Effector CD4-positive, alpha-beta T cell (primary cell): ENCODE data around the gene GFRA4.
"Not testable (repeated sequence)": the region's sequence is repeated elsewhere in the genome, so short reads cannot be mapped to it uniquely, and the experiment has no call there.

Experiments used
- DNase-seq: peaks from one replicate; pipeline ENCODE4 v3.0.0-alpha.2; 2020

Gene GFRA4

GRCh38 chr20:3652676-3653596, 10.3 kb downstream of the GFRA4 start:
- DNase-seq: no peak

- DNase-seq: no peak
Observed at GRCh38 chr20:3652221-3652620, 11.0 kb downstream of the GFRA4 start.

GRCh38 chr20:3651204-3651962, 11.8 kb downstream of the GFRA4 start:
- DNase-seq: no peak

DNA sequence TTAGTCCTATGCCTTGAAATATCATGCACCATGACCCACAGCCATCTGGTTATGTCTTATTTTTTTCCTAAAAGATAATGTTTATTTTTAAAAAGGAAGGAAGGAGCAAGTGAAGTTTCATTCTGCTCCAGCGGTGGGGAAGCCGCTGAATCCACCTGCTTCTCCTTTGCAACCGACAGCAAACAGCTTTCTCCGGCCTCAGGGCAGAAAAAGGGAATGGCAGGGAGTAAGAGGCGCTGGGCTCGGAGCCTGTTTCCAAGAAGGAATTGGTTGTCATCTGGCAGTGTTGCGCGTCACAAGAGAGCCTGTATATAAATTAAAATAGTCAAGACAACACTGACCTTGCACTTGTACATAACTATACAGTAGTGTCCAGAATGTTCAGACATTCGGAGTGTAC, 14.2 kb downstream of the GFRA4 start:
- DNase-seq: no peak

DNA sequence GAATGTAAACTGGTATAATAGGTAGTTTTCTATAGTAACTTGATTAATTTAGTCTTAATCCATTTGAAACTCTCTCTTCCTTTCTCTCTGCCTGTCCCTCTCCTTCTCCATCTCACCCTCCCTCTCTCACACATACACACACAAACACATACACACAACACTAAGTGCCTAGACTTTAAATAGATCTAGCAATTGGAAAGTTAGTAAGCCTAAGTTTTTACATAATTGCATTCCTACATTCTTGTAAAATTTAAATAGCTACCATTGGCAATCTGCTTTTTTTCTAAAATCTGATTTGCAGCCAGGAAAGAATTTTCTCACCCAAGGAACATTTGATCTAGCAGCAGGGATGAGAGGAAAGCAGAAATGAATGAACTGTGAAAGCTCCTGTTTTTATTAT, 15.7 kb downstream of the GFRA4 start:
- no peak for DNase-seq

DNA sequence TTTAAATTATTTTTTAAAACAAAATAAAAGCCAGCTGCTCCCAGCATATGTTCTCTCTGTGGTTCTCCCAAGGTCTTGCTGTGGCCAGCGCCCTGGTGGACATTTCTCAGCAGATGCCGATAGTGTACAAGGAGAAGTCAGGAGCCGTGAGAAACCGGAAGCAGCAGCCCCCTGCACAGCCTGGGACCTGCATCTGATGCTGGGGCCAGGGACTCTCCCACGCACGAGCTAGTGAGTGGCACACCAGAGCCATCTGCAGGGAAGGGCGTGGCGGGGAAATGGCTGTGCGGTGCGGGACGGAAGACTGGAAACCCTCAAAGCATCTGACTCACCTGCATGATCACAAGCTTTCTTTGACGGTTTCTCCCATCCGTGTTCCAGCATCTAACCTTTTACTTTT, 16.5 kb downstream of the GFRA4 start:
- DNase-seq: no peak

GRCh38 chr20:3646067-3646440, 17.1 kb downstream of the GFRA4 start:
- no peak for DNase-seq

- no peak for DNase-seq
Observed at GRCh38 chr20:3645309-3646066, 17.7 kb downstream of the GFRA4 start.

GRCh38 chr20:3640259-3640658, 22.9 kb downstream of the GFRA4 start:
- no peak for DNase-seq

GRCh38 chr20:3635346-3635745, 27.9 kb downstream of the GFRA4 start:
- no peak for DNase-seq

DNA sequence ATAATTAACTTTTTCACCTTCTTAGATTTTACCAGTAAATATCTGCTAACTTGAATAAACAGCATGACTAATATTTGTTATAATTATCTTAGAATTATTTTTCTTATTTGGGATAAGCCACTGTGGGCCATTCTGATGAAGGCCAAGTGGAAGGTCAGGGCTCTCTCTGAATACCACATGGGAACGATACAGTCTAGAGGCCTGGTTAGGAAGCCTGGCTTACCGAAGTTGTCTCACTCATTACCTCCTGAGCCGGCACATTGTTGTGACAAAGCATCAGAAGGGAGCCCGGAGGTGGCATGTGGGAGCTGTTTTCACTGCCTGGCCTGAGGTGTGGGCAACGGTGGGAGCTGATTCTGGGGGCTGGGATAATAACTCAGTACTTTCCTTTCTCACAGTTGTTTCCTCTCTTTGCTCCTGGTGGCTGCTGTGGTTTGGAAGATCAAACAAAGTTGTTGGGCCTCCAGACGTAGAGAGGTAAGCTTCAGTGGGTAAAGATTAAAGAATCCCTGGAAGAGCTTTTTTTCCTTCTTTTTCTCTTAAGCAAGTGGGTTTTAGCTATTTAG, 29.2 kb downstream of the GFRA4 start:
- no peak for DNase-seq

DNA sequence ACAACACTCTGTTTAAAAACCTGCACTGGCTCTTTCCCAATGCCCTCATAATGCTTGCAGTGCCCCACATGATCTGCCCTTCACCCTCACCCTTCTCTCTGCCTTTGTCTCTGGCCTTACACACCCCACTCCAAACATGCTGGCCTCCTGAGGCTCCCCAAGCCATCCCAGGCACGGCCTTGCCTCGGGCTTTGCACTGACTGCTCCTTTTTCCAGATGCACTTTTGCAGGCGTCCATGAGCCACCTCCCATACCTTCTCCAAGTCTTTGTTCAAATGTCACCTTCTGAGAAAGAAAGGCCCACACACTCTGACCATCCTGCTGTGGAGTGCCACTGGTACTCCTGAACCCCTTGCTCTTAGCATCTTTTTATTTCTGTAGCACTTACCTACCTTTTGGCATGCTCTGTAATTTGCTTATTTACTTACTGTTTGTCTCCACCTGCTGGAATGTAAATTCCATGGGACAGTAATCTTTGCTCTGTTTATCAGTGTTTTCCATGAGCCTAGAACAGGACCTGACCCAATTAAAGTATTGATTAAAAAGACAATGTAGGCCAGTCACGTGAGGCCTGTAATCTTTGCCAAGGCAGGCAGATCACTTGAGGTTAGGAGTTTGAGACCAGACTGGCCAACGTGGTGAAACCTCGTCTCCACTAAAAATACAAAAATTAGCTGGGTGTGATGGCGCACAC, 30.7 kb downstream of the GFRA4 start:
- DNase-seq: no peak

DNA sequence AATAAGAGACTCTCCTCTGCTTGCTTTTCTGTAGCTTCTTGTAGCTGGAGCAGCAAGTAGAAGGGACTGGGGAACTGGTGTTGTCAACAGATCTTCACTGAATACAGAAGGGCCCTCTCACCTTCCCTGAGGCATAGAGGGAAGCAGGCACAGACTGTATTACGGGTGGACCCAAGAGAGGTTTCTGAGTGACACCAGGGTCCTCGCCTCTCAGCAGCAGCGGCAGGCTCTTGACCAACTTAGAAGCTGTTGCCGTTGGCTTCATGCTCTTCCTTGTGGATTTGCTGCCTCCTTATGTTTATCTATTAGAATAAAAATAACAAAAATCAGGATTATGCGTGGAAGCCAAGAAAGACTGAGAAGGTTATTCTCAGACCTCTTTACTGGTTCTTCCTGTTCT, 31.7 kb downstream of the GFRA4 start:
- no peak for DNase-seq

DNA sequence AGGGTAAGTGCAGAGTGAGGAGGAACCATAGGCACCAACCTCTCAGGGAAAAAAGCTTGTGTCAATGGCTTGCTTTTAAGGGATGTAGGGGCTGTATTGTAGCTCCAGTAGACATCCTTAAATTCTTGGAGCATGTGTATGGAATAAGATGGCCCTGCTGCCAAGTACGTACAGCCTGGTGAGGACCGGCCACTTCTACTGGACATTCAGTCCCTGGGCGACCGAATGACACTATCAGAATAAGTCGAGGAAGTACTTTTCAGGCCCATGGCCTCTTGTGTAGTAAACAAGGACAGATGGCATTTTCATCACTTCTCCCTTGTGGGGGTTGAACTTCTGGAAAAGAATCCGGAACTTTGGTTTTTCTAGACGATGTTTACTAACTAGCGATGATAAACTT, 32.8 kb downstream of the GFRA4 start:
- no peak for DNase-seq

DNA sequence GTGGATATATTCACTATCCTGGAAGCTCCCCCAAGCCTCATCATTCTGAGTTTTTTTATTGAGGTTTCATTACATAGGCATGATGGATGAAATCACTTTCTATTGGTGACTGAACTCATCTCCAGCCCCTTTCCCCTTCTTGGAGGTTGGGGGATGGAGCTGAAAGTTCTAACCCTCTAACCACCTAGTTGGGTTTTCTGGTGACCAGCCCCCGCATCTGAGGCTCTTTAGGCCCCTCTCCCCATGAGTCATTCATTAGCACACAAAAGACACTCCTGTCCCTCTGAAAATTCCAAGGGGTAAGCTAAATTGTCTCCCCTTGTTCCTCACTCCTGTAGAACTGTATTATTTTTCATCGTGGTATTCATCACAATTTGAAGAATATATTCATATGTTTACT, 33.3 kb downstream of the GFRA4 start:
- DNase-seq: no peak

- DNase-seq: no peak
Observed at GRCh38 chr20:3628502-3629314, 34.5 kb downstream of the GFRA4 start.

- DNase-seq: no peak
Observed at GRCh38 chr20:3627476-3627875, 35.7 kb downstream of the GFRA4 start.

DNA sequence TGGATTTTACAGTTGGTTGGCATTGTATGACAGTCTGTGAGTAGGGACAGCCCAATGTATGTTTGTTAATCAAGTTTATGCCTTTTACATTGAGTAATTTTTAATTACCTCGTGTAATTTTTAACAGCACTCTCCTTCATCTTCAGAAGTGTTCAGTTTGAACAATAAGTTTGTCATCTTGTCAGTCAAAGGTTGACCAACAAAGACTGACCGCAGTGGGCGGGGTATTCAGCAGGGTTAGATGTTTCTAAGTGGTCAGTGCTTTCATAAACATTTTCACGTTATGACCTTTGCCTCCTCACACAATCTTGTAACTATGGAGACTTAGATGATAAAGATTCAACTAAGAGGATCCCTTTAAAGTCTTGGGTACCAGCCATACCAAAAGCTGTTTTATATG, 40.8 kb downstream of the GFRA4 start:
- no peak for DNase-seq

DNA sequence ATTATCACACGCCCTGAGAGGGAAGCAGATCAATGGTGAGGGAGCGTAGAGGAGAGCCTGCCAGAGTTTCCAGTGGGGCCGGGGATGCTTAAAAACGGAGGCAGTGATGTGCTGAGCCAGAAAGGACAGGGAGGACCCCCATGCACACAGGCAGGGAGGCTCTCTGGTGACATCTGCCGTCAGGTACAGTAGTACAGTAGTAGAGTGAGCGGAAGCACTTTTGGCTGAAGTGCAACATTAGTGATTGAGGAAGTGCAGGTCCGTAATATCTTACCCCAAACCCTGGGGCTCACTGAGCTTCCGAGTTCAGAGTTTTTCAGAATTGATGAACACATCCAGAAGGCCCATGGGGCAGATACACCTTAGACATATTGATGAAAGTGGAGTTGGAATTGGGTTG, 42.1 kb downstream of the GFRA4 start:
- no peak for DNase-seq

- no peak for DNase-seq
Observed at GRCh38 chr20:3616250-3616649, 46.9 kb downstream of the GFRA4 start.

DNA sequence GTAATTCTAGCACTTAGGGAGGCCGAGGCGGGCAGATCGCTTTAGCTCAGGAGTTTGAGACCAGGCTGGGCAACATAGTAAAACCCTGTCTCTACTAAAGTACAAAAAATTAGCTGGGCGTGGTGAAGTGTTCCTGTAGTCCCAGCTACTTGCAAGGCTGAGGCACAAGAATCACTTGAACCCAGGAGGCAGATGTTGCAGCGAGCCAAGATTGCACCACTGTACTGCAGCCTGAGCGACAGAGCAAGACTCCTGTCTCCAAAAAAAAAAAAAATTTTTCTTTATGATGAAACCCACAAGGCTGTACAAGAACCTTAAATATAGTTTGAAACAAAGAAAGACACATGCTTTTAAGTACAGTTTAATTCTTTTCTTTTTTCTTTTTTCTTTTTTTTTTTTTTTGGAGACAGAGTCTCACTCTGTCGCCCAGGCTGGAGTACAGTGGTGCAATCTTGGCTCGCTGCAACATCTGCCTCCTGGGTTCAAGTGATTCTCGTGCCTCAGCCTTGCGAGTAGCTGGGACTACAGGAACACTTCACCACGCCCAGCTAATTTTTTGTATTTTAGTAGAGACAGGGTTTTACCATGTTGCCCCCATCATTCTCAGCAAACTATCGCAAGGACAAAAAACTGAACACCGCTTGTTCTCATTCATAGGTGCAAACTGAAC, 47.9 kb downstream of the GFRA4 start:
- not testable (repeated sequence) for DNase-seq
